ENCODE data around the gene MAN2B1. TPM values are rescaled to one million over a fixed set of nuclear protein-coding genes. Genes with fewer than 3 reads are reported as not detected.
A peak's percentile ranks its signal among the peaks of the same experiment; 100 is the strongest.

The MAN2B1 gene
- total and polyA plus RNA-seq, 2 of the 13 experiments (the other 11 are each of a cell fraction or from before 2014, with no cell fraction given), result 23.6 to 23.8 TPM

GRCh38 chr19:12610540-12611360 lies 55.8 kb downstream of the MAN2B1 start, which contains the start of the genes ZNF490 and ZNF791 (continued):
- peak; percentile 56; the same call in 1 of the 2 replicates for TF ChIP-seq ZBTB10 (CRISPR knock-in tag; IDR thresholded peaks at IDR 0.05; ENCODE audit: borderline replicate concordance)
- 0 out of 2 replicates have a peak, but pooled peaks have one; percentile 40 for TF ChIP-seq ZNF83 (CRISPR knock-in tag; IDR thresholded peaks at IDR 0.05; ENCODE audit: borderline replicate concordance)
- 0 out of 2 replicates have a peak, but pooled peaks have one; percentile 52 for TF ChIP-seq ZNF431 (CRISPR knock-in tag; IDR thresholded peaks at IDR 0.05; ENCODE audit: borderline replicate concordance, low read depth)
- TF ChIP-seq SMAD3 (CRISPR knock-in tag; IDR thresholded peaks at IDR 0.05), result peak; percentile 81; the same call in 1 of the 2 replicates
- no peak; the same call in 1 of the 2 replicates for TF ChIP-seq ZNF766 (CRISPR knock-in tag; IDR thresholded peaks at IDR 0.05; ENCODE audit: borderline replicate concordance)
- TF ChIP-seq GATAD2A (CRISPR knock-in tag; IDR thresholded peaks at IDR 0.05), result peak; percentile 69
- TF ChIP-seq MNT (IDR thresholded peaks at IDR 0.05), result peak; percentile 37; the same call in 1 of the 2 replicates
- TF ChIP-seq NPAS2 (CRISPR knock-in tag; IDR thresholded peaks at IDR 0.05; ENCODE audit: borderline replicate concordance), result no peak
- no peak for TF ChIP-seq TCF7L2 (IDR thresholded peaks at IDR 0.05; ENCODE audit: low read depth, low read length)
- TF ChIP-seq IKZF1 (IDR thresholded peaks at IDR 0.05), result no peak
- peak; percentile 58 for TF ChIP-seq ARID5B (CRISPR knock-in tag; IDR thresholded peaks at IDR 0.05)
- TF ChIP-seq RAD51 (IDR thresholded peaks at IDR 0.05; ENCODE audit: borderline replicate concordance), result no peak
- no peak for TF ChIP-seq MTA3 (CRISPR knock-in tag; IDR thresholded peaks at IDR 0.05)
- peak; percentile 64 for TF ChIP-seq ZNF788 (CRISPR knock-in tag; IDR thresholded peaks at IDR 0.05; ENCODE audit: borderline replicate concordance)
- no peak for TF ChIP-seq ZNF644 (CRISPR knock-in tag; IDR thresholded peaks at IDR 0.05; ENCODE audit: low read depth)
- TF ChIP-seq THAP8 (CRISPR knock-in tag; IDR thresholded peaks at IDR 0.05; ENCODE audit: borderline replicate concordance), result no peak
- no peak for TF ChIP-seq TERF1 (CRISPR knock-in tag; IDR thresholded peaks at IDR 0.05)
- TF ChIP-seq ZNF772 (CRISPR knock-in tag; IDR thresholded peaks at IDR 0.05), result no peak; the same call in 1 of the 2 replicates
- peak; percentile 87; the same call in 1 of the 2 replicates for TF ChIP-seq DNMT1 (CRISPR knock-in tag; IDR thresholded peaks at IDR 0.05)

Measured in HepG2 (cell line).